A673 (cell line): ENCODE measurements around the gene BSN. TPM values are rescaled to one million over a fixed set of nuclear protein-coding genes. Genes with fewer than 3 reads are reported as not detected.

Source experiments
- BruUV-seq: library from RNA; stranded (reverse); fragments of 400-500 nt; replicated peaks from 2 replicates; lab custom pipeline; 2021; lab: Mats Ljungman, UMichigan
- CTCF ChIA-PET: fragments of 300-600 bp; sonication (Branson Sonifier 250); formaldehyde crosslinking; loops from one replicate; lab custom pipeline; 2022; ENCODE audit warnings: antibody characterized with exemption; lab: Charles Lee
- POLR2A ChIA-PET: fragments of 300-600 bp; sonication (Branson Sonifier 250); formaldehyde crosslinking; loops from one replicate; lab custom pipeline; 2022; ENCODE audit warnings: antibody characterized with exemption; ENCODE audit not compliant: low non-redundant PET; lab: Charles Lee
- DNase-seq: peaks from one replicate; pipeline ENCODE4 v3.0.0-alpha.2; 2015; ENCODE audit warnings: low spot score
- H3K27ac ChIP-seq: fragments of 200-600 bp; sonication (generic); 2 replicates; pipeline ENCODE4 v1.5.1; 2016; ENCODE audit warnings: mixed run types, low read depth, mild to moderate bottlenecking, mixed read lengths, antibody characterized with exemption, low read length; ENCODE audit not compliant: poor library complexity, severe bottlenecking
- H3K27me3 ChIP-seq: fragments of 200-600 bp; sonication (generic); replicated peaks from 2 replicates; pipeline ENCODE4 v1.6.1; 2017; ENCODE audit warnings: mixed run types, low read depth, mild to moderate bottlenecking, mixed read lengths, antibody characterized with exemption, low read length; ENCODE audit not compliant: insufficient read depth, poor library complexity
- H3K36me3 ChIP-seq: fragments of 200-600 bp; sonication (generic); 2 replicates; pipeline ENCODE4 v1.6.1; 2016; ENCODE audit warnings: mixed run types, mild to moderate bottlenecking, mixed read lengths, antibody characterized with exemption, low read length; ENCODE audit not compliant: insufficient read depth, poor library complexity, severe bottlenecking
- H3K4me1 ChIP-seq: fragments of 200-600 bp; sonication (generic); 2 replicates; pipeline ENCODE4 v1.6.1; 2017; ENCODE audit warnings: mixed run types, mild to moderate bottlenecking, mixed read lengths, antibody characterized with exemption, low read length; ENCODE audit not compliant: insufficient read depth, poor library complexity, severe bottlenecking
- H3K4me3 ChIP-seq: fragments of 200-600 bp; sonication (generic); 2 replicates; pipeline ENCODE4 v1.5.1; 2016; ENCODE audit warnings: low read depth, mixed run types, mild to moderate bottlenecking, mixed read lengths, low read length; ENCODE audit not compliant: poor library complexity, severe bottlenecking
- H3K9me3 ChIP-seq: fragments of 200-600 bp; sonication (generic); 2 replicates; pipeline ENCODE4 v1.6.1; 2016; ENCODE audit warnings: mixed run types, low read depth, mild to moderate bottlenecking, mixed read lengths, antibody characterized with exemption, low read length; ENCODE audit not compliant: poor library complexity, severe bottlenecking
- EZH2 ChIP-seq: fragments of 200-600 bp; sonication (generic); IDR thresholded peaks from 2 replicates; pipeline ENCODE4 v1.6.1; 2017; ENCODE audit warnings: borderline replicate concordance, low read depth, mild to moderate bottlenecking, mixed read lengths, antibody characterized with exemption, low read length; ENCODE audit not compliant: poor library complexity, severe bottlenecking
- intact Hi-C: fragments of 100-400 bp; cut with micrococcal nuclease; formaldehyde crosslinking; loops from one replicate; pipeline ENCODE4 v1.10.0; 2022; ENCODE audit not compliant: unreplicated experiment
- total RNA-seq: library from RNA; stranded (reverse); gene quantifications from 2 replicates; pipeline ENCODE4 v1.2.3, GENCODE V29; 2021
- TF ChIP-seq, protein P1 (sequence below): fragments of 300-800, 200-600 bp; sonication (generic); conservative IDR thresholded peaks from 2 replicates; pipeline ENCODE4 v1.5.1; 2017; ENCODE audit warnings: low read depth, mild to moderate bottlenecking, antibody characterized with exemption, low read length, moderate library complexity, mixed read lengths

The BSN gene
- total RNA-seq, 1 experiment from 2014 or later, result 1.4 TPM

GRCh38 chr3:49611291-49611690 is 57.0 kb downstream of the BSN start:
- intact Hi-C loops, result no loop called here
- ChIA-PET POLR2A (no interaction called here), CTCF (interaction anchor here (0.6 kb wide), 1 partner anchor 62 kb away, joined by 4 read pairs; no protein-coding TSS in a partner anchor)
- Histone ChIP-seq H3K27me3 (no peaks in the 10 kb centered on the region), H3K36me3 (no peaks in the 10 kb centered on the region), H3K27ac (no peak overlapping the region), H3K4me3 (no peak overlapping the region), H3K9me3 (no peaks in the 10 kb centered on the region), H3K4me1 (peaks cover 3% of the 10 kb centered on the region)
- BruUV-seq, result no TSS peak
- DNase-seq, result no peak
- TF ChIP-seq, protein P1, sequence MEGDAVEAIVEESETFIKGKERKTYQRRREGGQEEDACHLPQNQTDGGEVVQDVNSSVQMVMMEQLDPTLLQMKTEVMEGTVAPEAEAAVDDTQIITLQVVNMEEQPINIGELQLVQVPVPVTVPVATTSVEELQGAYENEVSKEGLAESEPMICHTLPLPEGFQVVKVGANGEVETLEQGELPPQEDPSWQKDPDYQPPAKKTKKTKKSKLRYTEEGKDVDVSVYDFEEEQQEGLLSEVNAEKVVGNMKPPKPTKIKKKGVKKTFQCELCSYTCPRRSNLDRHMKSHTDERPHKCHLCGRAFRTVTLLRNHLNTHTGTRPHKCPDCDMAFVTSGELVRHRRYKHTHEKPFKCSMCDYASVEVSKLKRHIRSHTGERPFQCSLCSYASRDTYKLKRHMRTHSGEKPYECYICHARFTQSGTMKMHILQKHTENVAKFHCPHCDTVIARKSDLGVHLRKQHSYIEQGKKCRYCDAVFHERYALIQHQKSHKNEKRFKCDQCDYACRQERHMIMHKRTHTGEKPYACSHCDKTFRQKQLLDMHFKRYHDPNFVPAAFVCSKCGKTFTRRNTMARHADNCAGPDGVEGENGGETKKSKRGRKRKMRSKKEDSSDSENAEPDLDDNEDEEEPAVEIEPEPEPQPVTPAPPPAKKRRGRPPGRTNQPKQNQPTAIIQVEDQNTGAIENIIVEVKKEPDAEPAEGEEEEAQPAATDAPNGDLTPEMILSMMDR, result no peak
- TF ChIP-seq EZH2, result no peak

DNA sequence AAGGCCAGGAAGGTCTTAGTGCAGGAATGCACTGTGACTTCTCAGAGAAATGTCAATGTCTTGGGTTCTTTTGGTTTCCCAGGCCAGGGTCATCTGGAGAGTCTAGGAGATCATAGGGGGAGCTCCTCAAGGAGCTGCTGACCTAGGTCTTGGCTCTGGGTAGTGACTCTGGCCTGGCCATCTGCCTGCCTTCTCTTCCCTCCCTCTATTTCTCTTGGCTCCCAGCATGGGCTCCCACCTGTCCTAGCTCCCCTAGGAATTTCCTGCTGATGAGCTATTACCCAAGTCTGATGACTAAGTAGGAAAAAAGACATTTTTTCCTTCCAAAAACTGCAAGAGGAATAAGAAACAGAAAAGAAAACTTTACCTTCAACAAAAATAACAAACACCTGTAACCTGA is 57.4 kb downstream of the BSN start:
- ChIA-PET CTCF (interaction anchor here (0.6 kb wide), 1 partner anchor 61 kb away, joined by 4 read pairs; no protein-coding TSS in a partner anchor), POLR2A (no interaction called here)
- no TSS peak for BruUV-seq
- Histone ChIP-seq H3K27ac (no peak overlapping the region), H3K27me3 (no peaks in the 10 kb centered on the region), H3K36me3 (no peaks in the 10 kb centered on the region), H3K4me1 (peaks cover 5% of the 10 kb centered on the region), H3K4me3 (no peak overlapping the region), H3K9me3 (no peaks in the 10 kb centered on the region)
- DNase-seq, result no peak
- TF ChIP-seq EZH2, result no peak
- TF ChIP-seq, protein P1, result no peak
- intact Hi-C loops, result no loop called here

DNA sequence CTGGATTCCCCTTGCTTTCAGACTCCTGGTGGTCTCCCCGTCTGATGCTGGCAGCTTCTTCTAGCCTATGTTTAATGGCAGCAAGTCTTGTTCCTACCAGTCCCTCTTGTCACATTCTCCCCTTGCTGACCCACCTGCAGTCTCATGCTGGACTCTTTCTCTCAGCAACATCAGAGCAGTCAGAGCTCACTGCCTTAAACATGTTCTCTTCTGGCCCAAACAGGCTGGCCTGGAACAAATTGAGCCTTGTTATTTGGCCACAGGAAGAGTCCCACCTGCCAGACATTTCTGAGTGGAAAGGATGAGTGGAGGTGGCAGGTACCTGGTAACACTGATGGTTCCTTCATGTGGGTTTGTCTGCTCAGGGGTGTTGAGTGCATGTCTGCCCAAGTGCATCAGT is 60.7 kb downstream of the BSN start:
- Histone ChIP-seq H3K4me1 (peaks cover 5% of the 10 kb centered on the region), H3K36me3 (no peaks in the 10 kb centered on the region), H3K4me3 (no peak overlapping the region), H3K27ac (no peak overlapping the region), H3K9me3 (no peaks in the 10 kb centered on the region), H3K27me3 (no peaks in the 10 kb centered on the region)
- TF ChIP-seq, protein P1, result no peak
- no peak for TF ChIP-seq EZH2
- ChIA-PET POLR2A (no interaction called here), CTCF (no interaction called here)
- BruUV-seq, result no TSS peak
- intact Hi-C loops, result no loop called here
- no peak for DNase-seq
